ENCODE measurements around the gene FAM186B. TPM values are rescaled to one million over a fixed set of nuclear protein-coding genes. Genes with fewer than 3 reads are reported as not detected.

FAM186B gene
- total and polyA plus RNA-seq, 5 donors from 2014 or later = 0.14 TPM; not detected in 4

- no peaks in the 10 kb centered on the region for H3K27me3 Mint-ChIP-seq
Measured at GRCh38 chr12:49584591-49584990, 20.8 kb downstream of the FAM186B start.

GRCh38 chr12:49583366-49584094, 21.9 kb downstream of the FAM186B start:
- ATAC-seq (ENCODE audit: low read depth in 2 of 2) = no peak
- Histone ChIP-seq H3K27ac (ENCODE audit: insufficient read depth, low read length, poor library complexity, severe bottlenecking) (no peak overlapping the region), H3K4me3 (ENCODE audit: low read depth, low read length) (no peak overlapping the region), H3K36me3 (ENCODE audit: control insufficient read depth, insufficient read depth, low read length) (peaks cover 9% of the 10 kb centered on the region), H3K4me1 (ENCODE audit: control insufficient read depth, insufficient read depth, low read length, poor library complexity, severe bottlenecking) (no peaks in the 10 kb centered on the region), H3K9me3 (ENCODE audit: control insufficient read depth in 2 of 2, low read length in 2 of 2) (no peaks in the 10 kb centered on the region), H3K27me3 (ENCODE audit: control insufficient read depth, insufficient read depth, low read length) (no peaks in the 10 kb centered on the region)
- H3K27ac Mint-ChIP-seq = peak overlapping the region in 1 of 3 donors; percentile 43
- H3K4me3 Mint-ChIP-seq = no peak overlapping the region
- H3K27me3 Mint-ChIP-seq = no peaks in the 10 kb centered on the region
- no peak for DNase-seq
- H3K4me1 Mint-ChIP-seq = peaks cover 10 to 15% (median 13%) of the 10 kb centered on the region in 4 donors
- peaks cover 26% of the 10 kb centered on the region for H3K36me3 Mint-ChIP-seq
- no peaks in the 10 kb centered on the region for H3K9me3 Mint-ChIP-seq

More at GRCh38 chr12:49584591-49584990, 20.8 kb downstream of the FAM186B start:
- H3K36me3 Mint-ChIP-seq = peaks cover 29% of the 10 kb centered on the region
- H3K27ac ChIP-seq (ENCODE audit: insufficient read depth, low read length, poor library complexity, severe bottlenecking) = no peak overlapping the region
- no peaks in the 10 kb centered on the region for H3K9me3 Mint-ChIP-seq
- H3K4me3 ChIP-seq (ENCODE audit: low read depth, low read length) = no peak overlapping the region
- no peak overlapping the region for H3K27ac Mint-ChIP-seq
- ATAC-seq (ENCODE audit: low read depth in 2 of 2) (no peak), DNase-seq (no peak)
- H3K4me1 Mint-ChIP-seq = peaks cover 8 to 14% (median 13%) of the 10 kb centered on the region in 4 donors
- no peaks in the 10 kb centered on the region for H3K27me3 ChIP-seq (ENCODE audit: control insufficient read depth, insufficient read depth, low read length)
- no peaks in the 10 kb centered on the region for H3K9me3 ChIP-seq (ENCODE audit: control insufficient read depth in 2 of 2, low read length in 2 of 2)
- H3K4me3 Mint-ChIP-seq = no peak overlapping the region
- H3K4me1 ChIP-seq (ENCODE audit: control insufficient read depth, insufficient read depth, low read length, poor library complexity, severe bottlenecking) = no peaks in the 10 kb centered on the region
- peaks cover 9% of the 10 kb centered on the region for H3K36me3 ChIP-seq (ENCODE audit: control insufficient read depth, insufficient read depth, low read length)

GRCh38 chr12:49582850-49583249, 22.6 kb downstream of the FAM186B start:
- ATAC-seq (ENCODE audit: low read depth in 2 of 2) = no peak

GRCh38 chr12:49582201-49582600, 23.2 kb downstream of the FAM186B start:
- Mint-ChIP-seq H3K36me3 (peaks cover 33% of the 10 kb centered on the region), H3K27me3 (no peaks in the 10 kb centered on the region), H3K4me1 (peaks cover 12 to 19% (median 15%) of the 10 kb centered on the region in 4 donors), H3K27ac (peak overlapping the region in 1 of 3 donors; percentile 6), H3K4me3 (no peak overlapping the region), H3K9me3 (no peaks in the 10 kb centered on the region)
- peaks cover 9% of the 10 kb centered on the region for H3K36me3 ChIP-seq (ENCODE audit: control insufficient read depth, insufficient read depth, low read length)
- no peak for ATAC-seq (ENCODE audit: low read depth in 2 of 2)
- DNase-seq = no peak
- H3K27ac ChIP-seq (ENCODE audit: insufficient read depth, low read length, poor library complexity, severe bottlenecking) = no peak overlapping the region
- no peaks in the 10 kb centered on the region for H3K9me3 ChIP-seq (ENCODE audit: control insufficient read depth in 2 of 2, low read length in 2 of 2)
- no peak overlapping the region for H3K4me3 ChIP-seq (ENCODE audit: low read depth, low read length)
- H3K4me1 ChIP-seq (ENCODE audit: control insufficient read depth, insufficient read depth, low read length, poor library complexity, severe bottlenecking) = no peaks in the 10 kb centered on the region
- no peaks in the 10 kb centered on the region for H3K27me3 ChIP-seq (ENCODE audit: control insufficient read depth, insufficient read depth, low read length)

More at GRCh38 chr12:49582850-49583249, 22.6 kb downstream of the FAM186B start:
- peaks cover 11 to 17% (median 13%) of the 10 kb centered on the region in 4 donors for H3K4me1 Mint-ChIP-seq
- Histone ChIP-seq H3K27ac (ENCODE audit: insufficient read depth, low read length, poor library complexity, severe bottlenecking) (no peak overlapping the region), H3K4me1 (ENCODE audit: control insufficient read depth, insufficient read depth, low read length, poor library complexity, severe bottlenecking) (no peaks in the 10 kb centered on the region), H3K27me3 (ENCODE audit: control insufficient read depth, insufficient read depth, low read length) (no peaks in the 10 kb centered on the region), H3K4me3 (ENCODE audit: low read depth, low read length) (no peak overlapping the region), H3K9me3 (ENCODE audit: control insufficient read depth in 2 of 2, low read length in 2 of 2) (no peaks in the 10 kb centered on the region), H3K36me3 (ENCODE audit: control insufficient read depth, insufficient read depth, low read length) (peaks cover 9% of the 10 kb centered on the region)
- no peak for DNase-seq
- H3K27ac Mint-ChIP-seq = peak overlapping the region in 1 of 3 donors; percentile 6
- H3K27me3 Mint-ChIP-seq = no peaks in the 10 kb centered on the region
- no peak overlapping the region for H3K4me3 Mint-ChIP-seq
- H3K9me3 Mint-ChIP-seq = no peaks in the 10 kb centered on the region
- peaks cover 28% of the 10 kb centered on the region for H3K36me3 Mint-ChIP-seq

GRCh38 chr12:49580572-49581535, 24.6 kb downstream of the FAM186B start:
- Histone ChIP-seq H3K27me3 (ENCODE audit: control insufficient read depth, insufficient read depth, low read length) (no peaks in the 10 kb centered on the region), H3K27ac (ENCODE audit: insufficient read depth, low read length, poor library complexity, severe bottlenecking) (no peak overlapping the region), H3K36me3 (ENCODE audit: control insufficient read depth, insufficient read depth, low read length) (peaks cover 9% of the 10 kb centered on the region), H3K4me1 (ENCODE audit: control insufficient read depth, insufficient read depth, low read length, poor library complexity, severe bottlenecking) (no peaks in the 10 kb centered on the region), H3K4me3 (ENCODE audit: low read depth, low read length) (no peak overlapping the region), H3K9me3 (ENCODE audit: control insufficient read depth in 2 of 2, low read length in 2 of 2) (no peaks in the 10 kb centered on the region)
- no peak overlapping the region for H3K27ac Mint-ChIP-seq
- DNase-seq (peak; percentile 21 to 60 (median 35)), ATAC-seq (ENCODE audit: low read depth in 2 of 2) (peak; percentile 52 to 53)
- H3K4me1 Mint-ChIP-seq = peaks cover 11 to 23% (median 16%) of the 10 kb centered on the region in 4 donors
- H3K36me3 Mint-ChIP-seq = peaks cover 31% of the 10 kb centered on the region
- H3K27me3 Mint-ChIP-seq = no peaks in the 10 kb centered on the region
- no peak overlapping the region for H3K4me3 Mint-ChIP-seq
- H3K9me3 Mint-ChIP-seq = no peaks in the 10 kb centered on the region

- Mint-ChIP-seq H3K4me1 (peaks cover 9 to 21% (median 16%) of the 10 kb centered on the region in 4 donors), H3K4me3 (no peak overlapping the region), H3K27me3 (no peaks in the 10 kb centered on the region), H3K36me3 (peaks cover 21% of the 10 kb centered on the region), H3K9me3 (no peaks in the 10 kb centered on the region), H3K27ac (no peak overlapping the region)
- Histone ChIP-seq H3K4me3 (ENCODE audit: low read depth, low read length) (no peak overlapping the region), H3K36me3 (ENCODE audit: control insufficient read depth, insufficient read depth, low read length) (no peaks in the 10 kb centered on the region), H3K27me3 (ENCODE audit: control insufficient read depth, insufficient read depth, low read length) (no peaks in the 10 kb centered on the region), H3K9me3 (ENCODE audit: control insufficient read depth in 2 of 2, low read length in 2 of 2) (no peaks in the 10 kb centered on the region), H3K4me1 (ENCODE audit: control insufficient read depth, insufficient read depth, low read length, poor library complexity, severe bottlenecking) (no peaks in the 10 kb centered on the region), H3K27ac (ENCODE audit: insufficient read depth, low read length, poor library complexity, severe bottlenecking) (no peak overlapping the region)
- ATAC-seq (ENCODE audit: low read depth in 2 of 2) (no peak), DNase-seq (no peak)
Measured at GRCh38 chr12:49578471-49579112, 26.8 kb downstream of the FAM186B start.

GRCh38 chr12:49577589-49578315, 27.7 kb downstream of the FAM186B start:
- Mint-ChIP-seq H3K27ac (no peak overlapping the region), H3K9me3 (no peaks in the 10 kb centered on the region), H3K4me1 (peaks cover 9 to 22% (median 15%) of the 10 kb centered on the region in 4 donors), H3K36me3 (peaks cover 19% of the 10 kb centered on the region), H3K4me3 (no peak overlapping the region), H3K27me3 (no peaks in the 10 kb centered on the region)
- H3K4me1 ChIP-seq (ENCODE audit: control insufficient read depth, insufficient read depth, low read length, poor library complexity, severe bottlenecking) = no peaks in the 10 kb centered on the region
- no peaks in the 10 kb centered on the region for H3K27me3 ChIP-seq (ENCODE audit: control insufficient read depth, insufficient read depth, low read length)
- no peaks in the 10 kb centered on the region for H3K36me3 ChIP-seq (ENCODE audit: control insufficient read depth, insufficient read depth, low read length)
- DNase-seq = no peak
- H3K9me3 ChIP-seq (ENCODE audit: control insufficient read depth in 2 of 2, low read length in 2 of 2) = no peaks in the 10 kb centered on the region
- H3K27ac ChIP-seq (ENCODE audit: insufficient read depth, low read length, poor library complexity, severe bottlenecking) = no peak overlapping the region
- ATAC-seq (ENCODE audit: low read depth in 2 of 2) = no peak
- H3K4me3 ChIP-seq (ENCODE audit: low read depth, low read length) = no peak overlapping the region

Data from CD4-positive, CD25-positive, alpha-beta regulatory T cell (primary cell).